HG03039 (cell line): ENCODE results near the gene MT1H.

Experiments
- ATAC-seq: cut with Tn5 transposase; IDR thresholded peaks from one replicate; pipeline ENCODE4 v1.9.1; 2021; ENCODE audit warnings: mild to moderate bottlenecking, moderate library complexity; ENCODE audit not compliant: unreplicated experiment

The MT1H gene

GRCh38 chr16:56683424-56684172, 14.0 kb downstream of the MT1H start:
- no peak for ATAC-seq

GRCh38 chr16:56684256-56684925, 14.8 kb downstream of the MT1H start:
- no peak for ATAC-seq

- no peak for ATAC-seq
These were observed 15.4 kb downstream of the MT1H start for GRCh38 chr16:56684926-56685590.

GRCh38 chr16:56686758-56687157, 17.1 kb downstream of the MT1H start:
- no peak for ATAC-seq

- no peak for ATAC-seq
These were observed 19.1 kb downstream of the MT1H start for GRCh38 chr16:56688762-56689161.

GRCh38 chr16:56689171-56689570, 19.6 kb downstream of the MT1H start:
- no peak for ATAC-seq

- no peak for ATAC-seq
These were observed 21.0 kb downstream of the MT1H start for GRCh38 chr16:56690420-56691122.

- no peak for ATAC-seq
These were observed 22.3 kb downstream of the MT1H start for GRCh38 chr16:56691885-56692284.

DNA sequence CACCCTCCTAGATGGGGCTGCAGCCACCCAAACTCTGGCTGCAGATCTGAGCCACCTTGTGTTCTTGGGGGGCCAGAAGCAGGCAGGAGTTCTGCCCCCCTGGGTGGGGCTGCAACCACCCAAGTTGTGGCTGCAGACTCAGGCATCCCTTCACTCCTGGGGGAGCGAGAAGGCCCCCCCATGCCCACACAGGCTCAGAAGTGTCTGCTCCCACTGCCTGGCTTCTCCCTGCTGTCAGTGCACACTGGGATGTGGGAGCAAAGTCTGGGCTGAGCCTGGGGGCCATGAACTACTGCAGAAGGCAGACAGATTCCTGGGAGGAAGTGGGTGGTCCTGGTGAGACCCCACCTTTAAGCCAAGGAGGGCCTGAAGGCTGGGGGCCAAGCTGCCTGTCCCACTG, 25.6 kb downstream of the MT1H start:
- no peak for ATAC-seq

GRCh38 chr16:56697456-56698155, 28.0 kb downstream of the MT1H start:
- no peak for ATAC-seq

DNA sequence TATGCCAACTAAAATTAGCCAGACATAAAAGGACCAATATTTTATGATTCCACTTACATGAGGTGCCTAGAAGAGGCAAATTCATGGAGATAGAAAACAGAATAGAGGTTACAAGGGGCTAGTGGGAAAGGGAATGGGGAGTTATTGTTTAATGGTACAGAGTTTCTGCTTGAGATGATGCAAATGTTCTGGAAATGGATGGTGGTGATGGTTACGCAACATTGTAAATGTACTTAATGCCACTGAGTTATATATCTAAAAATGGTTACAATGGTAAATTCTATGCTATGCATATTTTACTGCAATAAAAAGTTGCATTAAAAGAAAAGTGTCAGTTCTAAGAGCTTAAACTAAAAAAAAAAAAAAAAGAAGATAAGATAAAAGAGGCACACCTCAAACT, 30.6 kb downstream of the MT1H start:
- ATAC-seq: no peak

DNA sequence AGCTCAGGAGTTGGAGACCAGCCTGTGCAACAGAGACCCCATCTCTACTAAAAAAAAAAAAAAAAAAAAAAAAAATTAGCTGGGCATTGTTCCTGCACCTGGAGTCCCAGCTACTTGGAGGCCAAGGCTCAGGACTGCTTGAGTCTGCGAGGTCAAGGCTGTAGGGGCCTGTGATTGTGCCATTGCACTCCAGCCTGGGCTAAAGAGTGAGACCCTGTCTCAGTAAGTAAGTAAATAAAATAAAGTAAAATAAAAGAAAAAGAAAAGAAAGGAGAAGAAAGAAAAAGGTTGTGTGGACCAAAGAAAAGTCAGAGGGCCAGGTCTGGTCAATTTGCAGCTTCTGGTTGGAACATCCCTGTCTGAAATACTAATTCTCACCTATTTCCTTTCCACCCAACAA, 31.0 kb downstream of the MT1H start:
- ATAC-seq: no peak

GRCh38 chr16:56701534-56701933, 31.9 kb downstream of the MT1H start:
- no peak for ATAC-seq

DNA sequence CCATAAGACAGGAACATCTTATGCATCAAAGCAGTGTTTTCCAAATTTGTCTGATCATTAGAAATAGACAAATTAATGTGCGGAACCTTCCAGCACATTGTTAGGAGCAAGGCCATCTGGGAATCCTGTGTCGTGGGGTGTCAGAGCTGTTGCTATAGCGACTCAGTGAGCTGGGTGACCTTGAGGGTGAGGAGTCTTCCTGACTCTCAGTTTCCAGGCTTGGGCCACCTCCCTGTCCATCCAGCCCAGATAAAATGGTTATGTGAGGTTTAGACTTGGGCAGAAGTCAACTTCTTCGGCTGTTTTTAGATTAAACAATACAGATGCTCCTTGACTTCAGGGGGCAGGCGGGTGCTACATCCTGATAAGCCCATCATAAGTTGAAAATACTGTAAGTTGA, 33.2 kb downstream of the MT1H start:
- no peak for ATAC-seq

DNA sequence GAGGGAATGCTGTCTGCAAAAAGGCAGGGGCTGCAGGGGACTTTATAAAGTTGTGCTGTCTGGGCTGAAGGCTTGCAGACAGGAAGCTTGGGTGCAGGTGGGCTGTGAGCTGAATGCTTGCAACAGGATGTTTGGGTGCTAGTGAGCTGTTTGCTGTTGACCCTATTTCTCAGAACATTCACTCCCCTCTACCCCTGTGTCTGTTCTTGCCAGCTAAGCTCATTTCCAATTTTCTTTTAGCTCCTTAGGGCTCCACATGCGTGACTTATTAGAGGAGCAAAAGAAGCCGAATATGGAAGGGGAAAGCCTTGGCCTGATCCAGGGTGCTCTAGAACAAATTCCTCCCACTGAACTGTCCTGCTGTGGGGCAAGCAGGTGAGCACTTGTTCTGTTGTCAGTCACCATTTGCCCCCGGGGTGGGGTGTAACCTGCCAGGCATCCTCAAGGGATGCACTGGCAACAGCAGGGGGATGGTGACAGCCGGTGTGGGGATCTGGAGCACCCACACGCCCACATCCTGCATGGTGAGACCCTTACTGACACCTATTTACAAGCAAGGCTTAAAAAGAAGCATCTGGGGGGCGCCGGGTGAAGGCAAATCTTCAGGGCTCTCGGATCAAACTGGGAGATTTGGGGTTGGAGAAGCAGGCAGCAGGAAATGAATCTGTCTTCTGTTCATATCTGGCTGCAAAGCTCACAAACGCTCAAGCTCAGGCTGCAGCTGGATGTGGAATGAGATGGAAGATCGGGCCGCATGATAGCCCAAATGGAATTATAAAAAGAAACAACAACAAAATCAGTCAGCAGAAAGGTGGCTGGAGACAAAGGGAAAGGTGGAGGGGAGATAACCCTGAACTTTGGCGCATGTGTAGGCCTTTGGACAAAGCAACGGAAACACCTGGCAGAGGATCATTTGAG, 39.2 kb downstream of the MT1H start:
- ATAC-seq: no peak

- ATAC-seq: no peak
These were observed 39.9 kb downstream of the MT1H start for GRCh38 chr16:56709443-56710040.

DNA sequence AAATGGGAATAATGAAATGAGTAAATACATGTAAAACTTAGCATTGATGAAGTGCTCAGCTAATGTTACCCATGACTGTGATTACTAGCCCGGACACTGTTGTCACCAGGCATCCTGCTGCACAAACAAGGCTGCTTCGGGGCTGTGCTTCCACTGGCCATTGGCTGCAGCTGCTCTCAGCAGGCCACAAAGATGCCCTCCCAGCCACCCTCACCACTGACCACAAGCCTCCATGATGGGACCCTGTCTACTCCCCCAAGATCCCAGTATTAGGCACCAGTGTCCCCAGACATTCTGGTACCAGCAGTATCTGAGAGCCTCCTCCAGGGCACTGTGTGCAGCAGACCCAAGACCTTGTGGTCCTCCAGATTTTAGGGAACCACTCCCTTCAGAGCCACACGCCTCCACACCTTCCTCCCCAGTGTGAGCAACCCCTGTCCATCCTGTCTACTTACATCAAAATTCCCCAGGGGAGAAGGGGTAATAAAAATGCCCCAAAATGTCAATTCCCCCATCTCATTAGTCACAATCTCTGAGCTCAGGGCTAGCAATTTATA, 40.6 kb downstream of the MT1H start:
- no peak for ATAC-seq

GRCh38 chr16:56711862-56712261, 42.2 kb downstream of the MT1H start:
- no peak for ATAC-seq

DNA sequence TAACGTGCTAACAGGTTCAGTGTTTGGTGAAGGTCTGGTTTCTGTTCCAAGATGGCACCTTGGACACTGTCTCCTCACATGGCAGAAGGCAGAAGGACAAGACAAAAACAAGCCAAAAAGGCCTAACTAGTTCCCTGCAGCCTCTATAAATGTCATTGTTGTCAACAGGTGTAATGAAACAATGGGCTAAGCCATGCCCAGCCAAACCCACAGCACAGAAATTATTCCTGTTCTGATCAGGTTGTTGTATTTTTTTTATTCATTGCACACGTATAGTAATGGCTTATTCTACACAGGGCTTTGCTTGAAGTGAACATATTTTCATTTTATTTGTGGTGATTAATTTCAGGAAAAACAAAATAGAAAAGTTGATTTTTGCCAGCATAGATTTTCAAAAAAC, 44.2 kb downstream of the MT1H start:
- ATAC-seq: no peak
